Esophagus muscularis mucosa (tissue), 4 donors: ENCODE data around the gene SASH1. TPM values are rescaled to one million over a fixed set of nuclear protein-coding genes. Genes with fewer than 3 reads are reported as not detected.

Source experiments
- DNase-seq: peaks from one replicate; pipeline ENCODE4 v3.0.0-alpha.2; 2017; ENCODE audit errors: extremely low spot score
- H3K27ac ChIP-seq, 4 donors: fragments of 200-600 bp; sonication (generic); replicated peaks in 1 of 4; 1 replicate in 3 of 4; 2 replicates in 1 of 4; pipeline ENCODE4 v1.5.1; 2016 to 2019; ENCODE audit warnings: mild to moderate bottlenecking in 1 of 4
- H3K27me3 ChIP-seq, 4 donors: fragments of 200-600 bp; sonication (generic); one replicate each; pipeline versions ENCODE4 v1.5.1 to v1.6.0; 2016 to 2019
- H3K36me3 ChIP-seq, 4 donors: fragments of 200-600 bp; sonication (generic); one replicate each; pipeline ENCODE4 v1.5.1; 2016 to 2019
- H3K4me1 ChIP-seq, 4 donors: fragments of 200-600 bp; sonication (generic); one replicate each; pipeline ENCODE4 v1.5.1; 2016 to 2019
- H3K4me3 ChIP-seq, 4 donors: fragments of 200-600 bp; sonication (generic); 1 replicate in 2 of 4; 2 replicates in 2 of 4; pipeline ENCODE4 v1.5.1; 2016 to 2019; ENCODE audit warnings: mild to moderate bottlenecking in 4 of 4, moderate library complexity in 1 of 4
- H3K9me3 ChIP-seq, 4 donors: fragments of 200-600 bp; sonication (generic); 1 replicate in 3 of 4; 2 replicates in 1 of 4; pipeline ENCODE4 v1.5.1; 2016 to 2019
- EP300 ChIP-seq: sonication (generic); formaldehyde crosslinking; IDR thresholded peaks from one replicate; pipeline ENCODE4 v1.6.1; 2017; ENCODE audit warnings: antibody characterized with exemption
- POLR2A ChIP-seq: fragments of 450-650 bp; IDR thresholded peaks from one replicate; pipeline ENCODE4 v1.6.1; 2017; ENCODE audit warnings: antibody characterized with exemption, moderate library complexity, mild to moderate bottlenecking, low read depth
- POLR2AphosphoS5 ChIP-seq, 2 donors: sonication (generic); formaldehyde crosslinking; IDR thresholded peaks; one replicate each; pipeline ENCODE4 v1.6.1; 2017; ENCODE audit warnings: antibody characterized with exemption in 2 of 2
- WGBS: methylation state at CpG from one replicate; pipeline ENCODE4 v1.1.5; 2018; 5-methylcytosine and 5-hydroxymethylcytosine counted together
- intact Hi-C: fragments of 100-400 bp; cut with DNase I; formaldehyde crosslinking; loops from one replicate; pipeline ENCODE4 v1.15.1; 2023
- total RNA-seq, 4 donors: library from RNA; depleted of rRNA; stranded (reverse); fragments of >200 nt; gene quantifications; one replicate each; pipeline versions ENCODE4 v1.1.0 to v1.2.1, GENCODE V29; 2016
- TF ChIP-seq, protein P1 (sequence below), 3 experiments: fragments of 200-600 bp in 2 of 3; fragments of 450-650 bp in 1 of 3; sonication (generic) in 2 of 3; IDR thresholded peaks; one replicate each; pipeline ENCODE4 v1.5.1; 2017 to 2019; ENCODE audit warnings: antibody characterized with exemption in 3 of 3, mild to moderate bottlenecking in 2 of 3, moderate library complexity in 1 of 3

Gene SASH1
- total RNA-seq, 4 donors from 2014 or later = 56.5 to 86.6 (median 70.3) TPM

DNA sequence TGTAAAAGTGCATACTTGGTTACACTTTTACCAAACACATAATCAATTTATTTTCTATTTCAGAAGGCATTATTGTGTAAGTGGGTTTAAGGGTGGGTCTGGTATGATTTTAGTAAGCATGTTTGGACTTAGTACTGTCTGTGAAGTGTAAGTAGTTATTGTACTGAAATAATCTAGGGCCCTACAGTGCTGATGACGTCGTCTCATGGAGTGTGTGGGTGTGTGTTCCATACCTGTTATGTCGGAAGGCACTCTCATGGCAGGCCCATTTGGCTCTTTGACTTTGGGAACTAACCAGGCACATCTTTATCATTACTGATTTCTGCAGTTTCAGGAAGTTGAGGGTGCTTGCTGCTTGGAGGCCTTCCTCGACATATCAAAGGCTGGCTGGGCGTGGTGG lies 155.1 kb downstream of the SASH1 start:
- peak; percentile 42 for DNase-seq
- no peaks in the 10 kb centered on the region for H3K9me3 ChIP-seq
- no peak overlapping the region for H3K27ac ChIP-seq
- TF ChIP-seq POLR2AphosphoS5 (IDR thresholded peaks at IDR 0.05) (no peak), POLR2A (no peak), EP300 (no peak)
- TF ChIP-seq, protein P1, sequence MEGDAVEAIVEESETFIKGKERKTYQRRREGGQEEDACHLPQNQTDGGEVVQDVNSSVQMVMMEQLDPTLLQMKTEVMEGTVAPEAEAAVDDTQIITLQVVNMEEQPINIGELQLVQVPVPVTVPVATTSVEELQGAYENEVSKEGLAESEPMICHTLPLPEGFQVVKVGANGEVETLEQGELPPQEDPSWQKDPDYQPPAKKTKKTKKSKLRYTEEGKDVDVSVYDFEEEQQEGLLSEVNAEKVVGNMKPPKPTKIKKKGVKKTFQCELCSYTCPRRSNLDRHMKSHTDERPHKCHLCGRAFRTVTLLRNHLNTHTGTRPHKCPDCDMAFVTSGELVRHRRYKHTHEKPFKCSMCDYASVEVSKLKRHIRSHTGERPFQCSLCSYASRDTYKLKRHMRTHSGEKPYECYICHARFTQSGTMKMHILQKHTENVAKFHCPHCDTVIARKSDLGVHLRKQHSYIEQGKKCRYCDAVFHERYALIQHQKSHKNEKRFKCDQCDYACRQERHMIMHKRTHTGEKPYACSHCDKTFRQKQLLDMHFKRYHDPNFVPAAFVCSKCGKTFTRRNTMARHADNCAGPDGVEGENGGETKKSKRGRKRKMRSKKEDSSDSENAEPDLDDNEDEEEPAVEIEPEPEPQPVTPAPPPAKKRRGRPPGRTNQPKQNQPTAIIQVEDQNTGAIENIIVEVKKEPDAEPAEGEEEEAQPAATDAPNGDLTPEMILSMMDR (IDR thresholded peaks at IDR 0.05) = no peak
- H3K4me3 ChIP-seq = no peak overlapping the region
- intact Hi-C loops = no loop called here
- H3K27me3 ChIP-seq = no peaks in the 10 kb centered on the region
- 93% methylated on average over 5 of the region's 5 CpGs for whole genome bisulfite sequencing
- no peaks in the 10 kb centered on the region for H3K36me3 ChIP-seq
- H3K4me1 ChIP-seq = peaks cover 24 to 51% (median 45%) of the 10 kb centered on the region in 4 donors

DNA sequence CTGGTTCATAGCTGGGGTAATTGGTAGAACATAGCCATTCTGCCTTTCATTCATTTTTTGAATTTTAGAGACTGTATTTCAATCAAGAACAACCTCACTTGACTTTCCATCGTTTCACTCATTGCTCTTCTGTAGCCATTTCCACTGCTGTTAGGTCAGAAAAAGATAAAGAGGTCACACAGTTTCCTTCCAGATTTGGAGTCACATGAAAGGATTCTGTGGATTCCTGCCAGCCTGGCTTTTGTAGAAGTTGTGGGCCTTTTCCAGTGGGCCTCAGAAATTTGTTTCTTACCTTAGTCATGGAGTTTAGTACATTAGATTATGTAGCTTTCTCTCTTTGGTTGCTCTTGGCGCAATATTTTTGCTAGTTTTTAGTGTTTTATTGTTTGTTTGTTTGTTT lies 157.8 kb downstream of the SASH1 start:
- WGBS = 80% methylated on average over 2 of the region's 2 CpGs
- Histone ChIP-seq H3K4me3 (no peak overlapping the region), H3K4me1 (peaks cover 20 to 32% (median 28%) of the 10 kb centered on the region in 4 donors), H3K27ac (peak overlapping the region; percentile 60 to 77 (median 72)), H3K27me3 (no peaks in the 10 kb centered on the region), H3K9me3 (no peaks in the 10 kb centered on the region), H3K36me3 (no peaks in the 10 kb centered on the region)
- TF ChIP-seq POLR2A (no peak), POLR2AphosphoS5 (IDR thresholded peaks at IDR 0.05) (no peak), EP300 (no peak)
- TF ChIP-seq, protein P1 (IDR thresholded peaks at IDR 0.05) = no peak
- intact Hi-C loops = no loop called here
- DNase-seq = no peak

DNA sequence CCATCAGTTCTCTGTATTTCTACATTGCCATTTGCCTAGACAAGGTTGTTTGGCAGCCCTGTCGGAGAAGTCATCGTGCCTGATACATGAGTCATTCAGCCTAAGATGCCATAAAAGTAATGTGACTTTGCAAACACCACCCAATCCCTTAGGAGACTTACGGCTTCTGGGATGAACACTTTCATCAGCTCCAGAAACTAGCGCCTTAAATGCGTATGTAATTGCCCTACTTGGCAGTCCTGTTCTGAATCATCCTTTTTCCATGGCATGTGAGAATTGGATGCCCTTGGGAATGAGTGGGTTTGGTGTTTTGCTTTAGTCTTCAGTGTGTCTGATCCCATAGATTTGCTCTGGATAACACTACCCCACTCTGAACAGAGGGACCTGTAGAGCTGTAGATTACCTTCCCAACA lies 158.5 kb downstream of the SASH1 start:
- peak; percentile 81 to 82 for TF ChIP-seq POLR2AphosphoS5 (IDR thresholded peaks at IDR 0.05)
- peak; percentile 51 for TF ChIP-seq EP300
- TF ChIP-seq, protein P1 (IDR thresholded peaks at IDR 0.05) = no peak
- DNase-seq = peak; percentile 92
- H3K36me3 ChIP-seq = no peaks in the 10 kb centered on the region
- H3K9me3 ChIP-seq = no peaks in the 10 kb centered on the region
- peak overlapping the region; percentile 60 to 77 (median 72) for H3K27ac ChIP-seq
- 66% methylated on average over 5 of the region's 5 CpGs for WGBS
- H3K4me3 ChIP-seq = no peak overlapping the region
- H3K27me3 ChIP-seq = no peaks in the 10 kb centered on the region
- intact Hi-C loops = no loop called here
- H3K4me1 ChIP-seq = peaks cover 19 to 32% (median 25%) of the 10 kb centered on the region in 4 donors

DNA sequence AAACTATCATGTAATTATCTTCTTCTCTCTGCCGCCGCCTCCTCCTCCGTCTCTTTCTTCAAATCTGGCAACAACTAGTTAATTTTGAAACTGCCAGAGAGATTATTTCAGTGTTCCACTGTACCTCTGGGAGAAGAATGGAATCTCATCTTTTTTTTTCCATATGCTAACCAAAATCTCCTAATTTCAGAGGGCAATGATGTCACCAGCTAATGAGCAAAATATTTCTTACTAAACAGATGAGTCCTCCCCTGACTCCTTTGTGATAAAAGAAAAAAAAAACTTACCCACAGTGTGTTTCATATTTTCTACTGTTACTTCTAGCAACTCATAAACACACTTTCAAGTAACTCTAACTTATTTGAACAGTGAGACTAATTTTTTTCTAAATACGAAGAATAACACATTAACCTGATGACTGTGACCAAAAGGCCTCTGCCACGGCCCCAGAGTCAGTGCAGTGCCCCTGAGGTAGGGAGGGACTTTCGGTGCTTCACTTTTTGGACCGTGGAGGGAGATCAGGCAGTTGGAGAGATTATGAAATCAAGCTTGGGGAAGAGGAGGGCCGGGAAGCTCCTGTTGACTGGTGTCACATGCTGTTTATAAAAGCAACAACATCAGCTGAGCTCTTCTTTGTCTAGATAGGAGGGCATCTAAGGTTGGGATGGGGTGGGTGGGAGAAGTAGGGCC lies 159.6 kb downstream of the SASH1 start:
- Histone ChIP-seq H3K9me3 (no peaks in the 10 kb centered on the region), H3K36me3 (no peaks in the 10 kb centered on the region), H3K4me3 (no peak overlapping the region), H3K4me1 (peaks cover 20 to 36% (median 28%) of the 10 kb centered on the region in 4 donors), H3K27ac (peak overlapping the region; percentile 60 to 77 (median 72)), H3K27me3 (no peaks in the 10 kb centered on the region)
- no peak for DNase-seq
- no peak for TF ChIP-seq EP300
- TF ChIP-seq POLR2AphosphoS5 (IDR thresholded peaks at IDR 0.05) = peak; percentile 51 to 76
- intact Hi-C loops = no loop called here
- 70% methylated on average over 8 of the region's 8 CpGs for WGBS

DNA sequence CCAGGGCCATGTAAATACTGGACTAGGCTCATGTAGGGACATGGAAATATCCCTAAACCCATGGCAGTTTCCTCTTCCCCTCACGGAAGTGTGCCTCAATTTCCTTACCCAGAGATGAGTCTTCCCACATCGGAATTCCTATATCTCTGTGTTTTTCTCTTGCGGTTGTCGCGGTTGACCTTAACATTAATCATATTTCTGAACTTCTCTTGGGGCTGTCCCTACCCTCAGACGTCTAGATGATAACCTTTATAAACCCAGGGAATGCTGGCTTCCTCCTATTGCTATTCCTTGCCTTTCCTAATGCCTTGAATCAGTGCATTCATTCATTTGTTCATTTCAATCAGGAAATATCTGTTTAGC lies 160.1 kb downstream of the SASH1 start:
- DNase-seq = no peak
- 85% methylated on average over 6 of the region's 6 CpGs for WGBS
- intact Hi-C loops = no loop called here
- TF ChIP-seq POLR2AphosphoS5 (IDR thresholded peaks at IDR 0.05) (no peak), EP300 (no peak), POLR2A (no peak)
- TF ChIP-seq, protein P1 (IDR thresholded peaks at IDR 0.05) = no peak
- Histone ChIP-seq H3K4me1 (peaks cover 21 to 41% (median 34%) of the 10 kb centered on the region in 4 donors), H3K4me3 (no peak overlapping the region), H3K36me3 (no peaks in the 10 kb centered on the region), H3K27me3 (no peaks in the 10 kb centered on the region), H3K27ac (peak overlapping the region; percentile 60 to 77 (median 72)), H3K9me3 (no peaks in the 10 kb centered on the region)
